ENCODE results near the gene CCSER1. TPM values are rescaled to one million over a fixed set of nuclear protein-coding genes. Genes with fewer than 3 reads are reported as not detected.

Gene CCSER1
- total and polyA plus RNA-seq, 4 donors, result 3.5 to 66.1 (median 14.5) TPM

GRCh38 chr4:90442619-90443018 is 315.4 kb downstream of the CCSER1 start:
- DNase-seq (ENCODE audit: low read depth in 4 of 6, low spot score in 6 of 6), result no peak
- no peak overlapping the region for H3K4me3 ChIP-seq (ENCODE audit: low read depth, low read length)
- no CpG with 5 or more reads among the region's 2 CpGs for WGBS (ENCODE audit: insufficient coverage)

DNA sequence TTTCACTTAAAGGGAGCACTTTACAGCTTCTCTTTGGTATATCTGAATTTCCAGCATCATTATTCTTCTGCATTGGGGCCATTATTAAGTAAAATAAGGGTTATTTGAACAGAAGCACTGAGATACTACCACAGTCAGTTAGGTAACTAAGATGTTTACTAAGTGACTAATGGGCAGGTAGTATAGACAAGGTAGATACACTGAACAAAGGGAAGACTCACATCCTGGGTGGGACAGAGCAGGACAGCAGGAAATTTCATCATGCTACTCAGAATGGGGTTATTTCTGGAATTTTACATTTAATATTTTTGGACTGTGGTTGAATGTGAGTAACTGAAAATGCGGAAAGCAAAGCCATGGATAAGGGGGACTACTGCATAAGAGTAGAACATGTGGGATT is 316.0 kb downstream of the CCSER1 start:
- no peak for DNase-seq (ENCODE audit: low read depth in 4 of 6, low spot score in 6 of 6)
- Histone ChIP-seq H3K4me1 (ENCODE audit: control insufficient read depth, insufficient read depth, low read length) (no peaks in the 10 kb centered on the region), H3K27me3 (ENCODE audit: control insufficient read depth, insufficient read depth, low read length) (no peaks in the 10 kb centered on the region), H3K4me3 (ENCODE audit: low read depth, low read length) (no peak overlapping the region), H3K27ac (ENCODE audit: low read depth, low read length) (no peak overlapping the region), H3K9me3 (ENCODE audit: control insufficient read depth, insufficient read depth, low read length) (no peaks in the 10 kb centered on the region), H3K36me3 (ENCODE audit: control insufficient read depth, insufficient read depth, low read length) (no peaks in the 10 kb centered on the region)
- no CpG with 5 or more reads among the region's 1 CpG for WGBS (ENCODE audit: insufficient coverage)

More at GRCh38 chr4:90442619-90443018, 315.4 kb downstream of the CCSER1 start:
- H3K4me1 ChIP-seq (ENCODE audit: control insufficient read depth, insufficient read depth, low read length), result no peaks in the 10 kb centered on the region
- no peak overlapping the region for H3K27ac ChIP-seq (ENCODE audit: low read depth, low read length)
- H3K36me3 ChIP-seq (ENCODE audit: control insufficient read depth, insufficient read depth, low read length), result no peaks in the 10 kb centered on the region
- no peaks in the 10 kb centered on the region for H3K27me3 ChIP-seq (ENCODE audit: control insufficient read depth, insufficient read depth, low read length)
- no peaks in the 10 kb centered on the region for H3K9me3 ChIP-seq (ENCODE audit: control insufficient read depth, insufficient read depth, low read length)

GRCh38 chr4:90444904-90445303 is 317.7 kb downstream of the CCSER1 start:
- no peaks in the 10 kb centered on the region for H3K9me3 ChIP-seq (ENCODE audit: control insufficient read depth, insufficient read depth, low read length)
- no peaks in the 10 kb centered on the region for H3K4me1 ChIP-seq (ENCODE audit: control insufficient read depth, insufficient read depth, low read length)
- no peak for DNase-seq (ENCODE audit: low read depth in 4 of 6, low spot score in 6 of 6)
- H3K36me3 ChIP-seq (ENCODE audit: control insufficient read depth, insufficient read depth, low read length), result no peaks in the 10 kb centered on the region
- no peak overlapping the region for H3K4me3 ChIP-seq (ENCODE audit: low read depth, low read length)
- H3K27ac ChIP-seq (ENCODE audit: low read depth, low read length), result no peak overlapping the region
- no CpG with 5 or more reads among the region's 2 CpGs for WGBS (ENCODE audit: insufficient coverage)
- H3K27me3 ChIP-seq (ENCODE audit: control insufficient read depth, insufficient read depth, low read length), result no peaks in the 10 kb centered on the region

GRCh38 chr4:90445380-90445779 is 318.2 kb downstream of the CCSER1 start:
- no peak overlapping the region for H3K27ac ChIP-seq (ENCODE audit: low read depth, low read length)
- no peak overlapping the region for H3K4me3 ChIP-seq (ENCODE audit: low read depth, low read length)
- H3K9me3 ChIP-seq (ENCODE audit: control insufficient read depth, insufficient read depth, low read length), result no peaks in the 10 kb centered on the region
- H3K4me1 ChIP-seq (ENCODE audit: control insufficient read depth, insufficient read depth, low read length), result no peaks in the 10 kb centered on the region
- no peaks in the 10 kb centered on the region for H3K27me3 ChIP-seq (ENCODE audit: control insufficient read depth, insufficient read depth, low read length)
- no peak for DNase-seq (ENCODE audit: low read depth in 4 of 6, low spot score in 6 of 6)
- WGBS (ENCODE audit: insufficient coverage), result no CpG with 5 or more reads among the region's 2 CpGs
- H3K36me3 ChIP-seq (ENCODE audit: control insufficient read depth, insufficient read depth, low read length), result no peaks in the 10 kb centered on the region

- Histone ChIP-seq H3K4me1 (ENCODE audit: control insufficient read depth, insufficient read depth, low read length) (no peaks in the 10 kb centered on the region), H3K27me3 (ENCODE audit: control insufficient read depth, insufficient read depth, low read length) (no peaks in the 10 kb centered on the region), H3K36me3 (ENCODE audit: control insufficient read depth, insufficient read depth, low read length) (no peaks in the 10 kb centered on the region), H3K9me3 (ENCODE audit: control insufficient read depth, insufficient read depth, low read length) (no peaks in the 10 kb centered on the region), H3K4me3 (ENCODE audit: low read depth, low read length) (no peak overlapping the region), H3K27ac (ENCODE audit: low read depth, low read length) (no peak overlapping the region)
- 93% methylated on average over 2 of the region's 2 CpGs for WGBS (ENCODE audit: insufficient coverage)
- DNase-seq (ENCODE audit: low read depth in 4 of 6, low spot score in 6 of 6), result no peak
Observed at GRCh38 chr4:90449626-90450025, 322.4 kb downstream of the CCSER1 start.

DNA sequence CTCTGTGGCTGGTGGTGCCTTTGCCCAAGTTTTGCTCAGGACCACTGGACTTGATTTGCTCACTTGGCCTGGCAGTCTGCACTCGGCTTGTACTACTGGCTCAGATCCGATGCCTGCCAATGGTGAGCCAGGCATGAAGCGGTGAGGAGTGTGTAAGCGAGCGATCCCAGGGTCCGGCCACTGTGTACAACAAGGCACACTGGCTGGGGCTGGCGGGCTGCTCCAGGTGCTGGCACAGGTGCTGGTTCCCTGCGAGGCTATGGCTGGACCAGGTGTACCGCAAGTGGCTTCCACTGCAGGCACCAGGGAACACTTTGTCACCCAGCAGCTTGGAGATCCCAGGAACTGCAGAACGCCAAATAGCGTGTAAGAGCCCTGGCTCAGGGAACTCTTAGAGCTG is 329.7 kb downstream of the CCSER1 start:
- H3K4me3 ChIP-seq (ENCODE audit: low read depth, low read length), result no peak overlapping the region
- H3K27me3 ChIP-seq (ENCODE audit: control insufficient read depth, insufficient read depth, low read length), result no peaks in the 10 kb centered on the region
- H3K4me1 ChIP-seq (ENCODE audit: control insufficient read depth, insufficient read depth, low read length), result no peaks in the 10 kb centered on the region
- H3K36me3 ChIP-seq (ENCODE audit: control insufficient read depth, insufficient read depth, low read length), result no peaks in the 10 kb centered on the region
- WGBS (ENCODE audit: insufficient coverage), result 96% methylated on average over 11 of the region's 11 CpGs
- no peak overlapping the region for H3K27ac ChIP-seq (ENCODE audit: low read depth, low read length)
- H3K9me3 ChIP-seq (ENCODE audit: control insufficient read depth, insufficient read depth, low read length), result no peaks in the 10 kb centered on the region
- no peak for DNase-seq (ENCODE audit: low read depth in 4 of 6, low spot score in 6 of 6)

DNA sequence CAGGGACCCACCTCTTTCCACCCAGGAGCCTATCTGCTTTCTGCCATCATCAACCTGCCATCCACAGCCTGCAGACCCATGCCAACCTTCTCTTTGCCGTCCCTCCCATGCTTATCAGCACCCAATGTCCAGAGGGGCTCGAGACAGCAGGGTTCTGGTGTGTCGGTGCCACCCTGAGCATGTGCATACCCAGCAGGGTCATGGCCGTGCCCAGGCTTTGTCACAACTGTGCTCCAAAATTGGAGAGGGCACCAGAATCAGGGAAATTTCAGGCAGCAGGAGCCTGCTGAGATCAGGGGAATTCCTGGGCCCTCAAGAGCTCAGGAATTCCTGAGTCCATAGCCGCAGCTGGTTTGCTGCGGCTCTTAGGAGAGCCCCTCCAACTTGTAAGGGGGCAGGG is 330.6 kb downstream of the CCSER1 start:
- Histone ChIP-seq H3K36me3 (ENCODE audit: control insufficient read depth, insufficient read depth, low read length) (no peaks in the 10 kb centered on the region), H3K9me3 (ENCODE audit: control insufficient read depth, insufficient read depth, low read length) (no peaks in the 10 kb centered on the region), H3K27ac (ENCODE audit: low read depth, low read length) (no peak overlapping the region), H3K4me1 (ENCODE audit: control insufficient read depth, insufficient read depth, low read length) (no peaks in the 10 kb centered on the region), H3K27me3 (ENCODE audit: control insufficient read depth, insufficient read depth, low read length) (no peaks in the 10 kb centered on the region), H3K4me3 (ENCODE audit: low read depth, low read length) (no peak overlapping the region)
- no peak for DNase-seq (ENCODE audit: low read depth in 4 of 6, low spot score in 6 of 6)
- WGBS (ENCODE audit: insufficient coverage), result 96% methylated on average over 6 of the region's 6 CpGs

GRCh38 chr4:90458576-90458975 is 331.4 kb downstream of the CCSER1 start:
- Histone ChIP-seq H3K27me3 (ENCODE audit: control insufficient read depth, insufficient read depth, low read length) (no peaks in the 10 kb centered on the region), H3K9me3 (ENCODE audit: control insufficient read depth, insufficient read depth, low read length) (no peaks in the 10 kb centered on the region), H3K36me3 (ENCODE audit: control insufficient read depth, insufficient read depth, low read length) (no peaks in the 10 kb centered on the region), H3K27ac (ENCODE audit: low read depth, low read length) (no peak overlapping the region), H3K4me3 (ENCODE audit: low read depth, low read length) (no peak overlapping the region), H3K4me1 (ENCODE audit: control insufficient read depth, insufficient read depth, low read length) (no peaks in the 10 kb centered on the region)
- no peak for DNase-seq (ENCODE audit: low read depth in 4 of 6, low spot score in 6 of 6)
- WGBS (ENCODE audit: insufficient coverage), result no CpG with 5 or more reads among the region's 3 CpGs

DNA sequence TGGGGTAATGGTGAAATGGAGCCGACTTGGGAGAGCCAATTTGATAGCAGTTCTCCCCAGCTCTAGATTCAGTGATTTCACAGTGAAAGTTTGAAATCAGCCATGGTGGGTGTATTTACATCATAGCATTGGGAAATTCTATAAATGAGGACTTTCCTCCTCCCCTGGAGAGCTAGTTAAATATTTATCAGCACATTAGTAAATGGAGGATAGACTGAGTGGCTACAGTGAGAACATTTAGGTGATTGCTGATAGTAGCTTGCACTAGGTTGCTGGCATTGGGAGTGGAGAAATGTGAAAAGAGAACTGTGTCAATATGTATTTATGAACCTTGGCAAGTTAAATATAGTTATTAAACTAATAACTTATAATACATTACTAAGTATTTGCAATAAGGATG is 347.3 kb downstream of the CCSER1 start:
- Histone ChIP-seq H3K27me3 (ENCODE audit: control insufficient read depth, insufficient read depth, low read length) (no peaks in the 10 kb centered on the region), H3K4me3 (ENCODE audit: low read depth, low read length) (no peak overlapping the region), H3K9me3 (ENCODE audit: control insufficient read depth, insufficient read depth, low read length) (no peaks in the 10 kb centered on the region), H3K36me3 (ENCODE audit: control insufficient read depth, insufficient read depth, low read length) (no peaks in the 10 kb centered on the region), H3K27ac (ENCODE audit: low read depth, low read length) (no peak overlapping the region), H3K4me1 (ENCODE audit: control insufficient read depth, insufficient read depth, low read length) (no peaks in the 10 kb centered on the region)
- no CpG with 5 or more reads among the region's 1 CpG for WGBS (ENCODE audit: insufficient coverage)
- DNase-seq (ENCODE audit: low read depth in 4 of 6, low spot score in 6 of 6), result no peak

DNA sequence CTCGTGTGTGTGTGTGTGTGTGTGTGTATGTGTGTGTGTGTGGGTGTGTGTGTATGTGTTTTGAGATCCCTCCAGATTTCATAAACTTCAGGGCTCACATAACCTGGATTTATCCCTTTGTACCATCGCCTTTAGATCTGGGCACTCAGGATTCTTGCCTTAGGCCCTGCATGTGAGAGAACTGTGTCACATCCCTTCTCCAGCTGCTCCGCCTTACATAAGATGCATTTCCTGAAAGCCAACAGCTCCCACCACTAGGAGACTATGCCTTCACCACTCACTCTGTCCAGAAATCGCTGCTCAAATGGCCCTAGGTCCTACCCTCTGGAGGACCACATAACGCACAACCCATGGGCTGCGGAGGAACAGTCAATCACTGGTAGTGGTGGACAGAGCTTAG is 348.8 kb downstream of the CCSER1 start:
- 92% methylated on average over 5 of the region's 6 CpGs for WGBS (ENCODE audit: insufficient coverage)
- no peak for DNase-seq (ENCODE audit: low read depth in 4 of 6, low spot score in 6 of 6)
- Histone ChIP-seq H3K27me3 (ENCODE audit: control insufficient read depth, insufficient read depth, low read length) (no peaks in the 10 kb centered on the region), H3K4me3 (ENCODE audit: low read depth, low read length) (no peak overlapping the region), H3K36me3 (ENCODE audit: control insufficient read depth, insufficient read depth, low read length) (no peaks in the 10 kb centered on the region), H3K9me3 (ENCODE audit: control insufficient read depth, insufficient read depth, low read length) (no peaks in the 10 kb centered on the region), H3K4me1 (ENCODE audit: control insufficient read depth, insufficient read depth, low read length) (no peaks in the 10 kb centered on the region), H3K27ac (ENCODE audit: low read depth, low read length) (no peak overlapping the region)

Data from spinal cord (tissue), 10 donors.